BE2C (cell line): ENCODE measurements around the gene DQX1. TPM values are rescaled to one million over a fixed set of nuclear protein-coding genes. Genes with fewer than 3 reads are reported as not detected.

Experiments used
- DNase-seq: peaks from one replicate; pipeline ENCODE4 v3.0.0-alpha.2; 2020
- H3K27me3 ChIP-seq: fragments of 250-450 bp; sonication (Bioruptor Pico); 2 replicates; pipeline ENCODE4 v1.5.1; 2020; ENCODE audit warnings: mild to moderate bottlenecking
- H3K36me3 ChIP-seq: fragments of 250-450 bp; sonication (Bioruptor Pico); 2 replicates; pipeline ENCODE4 v1.5.1; 2020; ENCODE audit warnings: mild to moderate bottlenecking
- H3K4me1 ChIP-seq: fragments of 250-450 bp; sonication (Bioruptor Pico); 2 replicates; pipeline ENCODE4 v1.5.1; 2020
- H3K4me3 ChIP-seq: 2 replicates; pipeline ENCODE4 v1.5.1; 2011; ENCODE audit warnings: low read depth, low read length
- H3K9me3 ChIP-seq: fragments of 250-450 bp; sonication (Bioruptor Pico); 2 replicates; pipeline ENCODE4 v1.5.1; 2020
- CTCF ChIP-seq: IDR thresholded peaks from 2 replicates; pipeline ENCODE4 v1.5.1; 2012; ENCODE audit warnings: mild to moderate bottlenecking, low read depth, low read length
- polyA plus RNA-seq: library from polyadenylated mRNA; unstranded; fragments of >200 nt; gene quantifications from one replicate; pipeline ENCODE4 v1.2.1, GENCODE V29; 2012; ENCODE audit warnings: low read depth, missing spikeins; ENCODE audit not compliant: insufficient read length, insufficient read depth

The DQX1 gene, protein sequence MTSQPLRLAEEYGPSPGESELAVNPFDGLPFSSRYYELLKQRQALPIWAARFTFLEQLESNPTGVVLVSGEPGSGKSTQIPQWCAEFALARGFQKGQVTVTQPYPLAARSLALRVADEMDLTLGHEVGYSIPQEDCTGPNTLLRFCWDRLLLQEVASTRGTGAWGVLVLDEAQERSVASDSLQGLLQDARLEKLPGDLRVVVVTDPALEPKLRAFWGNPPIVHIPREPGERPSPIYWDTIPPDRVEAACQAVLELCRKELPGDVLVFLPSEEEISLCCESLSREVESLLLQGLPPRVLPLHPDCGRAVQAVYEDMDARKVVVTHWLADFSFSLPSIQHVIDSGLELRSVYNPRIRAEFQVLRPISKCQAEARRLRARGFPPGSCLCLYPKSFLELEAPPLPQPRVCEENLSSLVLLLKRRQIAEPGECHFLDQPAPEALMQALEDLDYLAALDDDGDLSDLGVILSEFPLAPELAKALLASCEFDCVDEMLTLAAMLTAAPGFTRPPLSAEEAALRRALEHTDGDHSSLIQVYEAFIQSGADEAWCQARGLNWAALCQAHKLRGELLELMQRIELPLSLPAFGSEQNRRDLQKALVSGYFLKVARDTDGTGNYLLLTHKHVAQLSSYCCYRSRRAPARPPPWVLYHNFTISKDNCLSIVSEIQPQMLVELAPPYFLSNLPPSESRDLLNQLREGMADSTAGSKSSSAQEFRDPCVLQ
- polyA plus RNA-seq = 15.8 TPM

DNA sequence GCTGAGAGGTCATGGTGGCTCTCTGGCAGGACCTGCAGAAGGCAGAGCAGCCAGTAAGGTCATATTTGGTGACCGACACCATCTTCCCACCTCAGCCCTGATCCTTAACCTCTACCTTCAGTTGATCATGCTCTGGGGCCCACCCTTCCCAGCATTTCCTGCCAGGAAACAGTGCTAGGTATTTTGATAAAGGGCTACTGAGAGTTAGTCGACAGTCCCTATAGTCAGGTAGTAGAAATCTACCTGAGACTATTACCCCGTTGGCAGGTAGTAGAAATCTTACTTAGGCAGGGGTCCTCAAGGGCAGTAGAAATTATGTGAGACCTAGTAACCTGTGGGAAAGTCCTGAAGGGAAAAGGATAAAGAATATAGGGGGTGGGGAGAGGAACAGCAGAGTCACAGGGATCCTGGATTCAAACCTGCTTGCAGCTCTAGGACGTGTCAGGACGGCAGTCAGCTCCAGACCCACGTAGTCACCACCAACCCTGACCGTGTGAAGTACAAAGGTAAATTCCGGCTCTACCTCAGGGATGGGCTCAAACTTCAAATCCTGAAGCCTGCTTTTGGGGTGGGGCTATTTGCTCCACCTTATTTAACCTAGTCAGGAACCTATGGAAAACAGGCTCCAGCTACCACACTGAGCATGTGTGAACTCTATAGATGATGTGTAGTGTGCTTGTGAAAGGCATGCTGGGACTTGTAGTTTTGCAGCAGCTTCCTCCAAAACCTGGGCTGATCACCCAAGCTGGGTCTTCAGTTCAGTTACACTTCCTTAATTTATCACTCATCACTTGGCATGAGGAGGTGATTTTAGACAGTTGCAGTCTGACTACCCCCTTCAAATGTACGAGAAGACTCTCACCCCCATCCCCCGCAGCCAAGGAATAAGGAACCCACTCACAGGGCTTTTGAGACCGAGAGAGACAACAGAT lies at the start of gene DQX1:
DQX1 (minus strand) TSS at position 515 of the 932 bp plus-strand sequence; CDS start at position 13, 502 bp downstream.
- no peaks in the 10 kb centered on the region for H3K27me3 ChIP-seq

DNA sequence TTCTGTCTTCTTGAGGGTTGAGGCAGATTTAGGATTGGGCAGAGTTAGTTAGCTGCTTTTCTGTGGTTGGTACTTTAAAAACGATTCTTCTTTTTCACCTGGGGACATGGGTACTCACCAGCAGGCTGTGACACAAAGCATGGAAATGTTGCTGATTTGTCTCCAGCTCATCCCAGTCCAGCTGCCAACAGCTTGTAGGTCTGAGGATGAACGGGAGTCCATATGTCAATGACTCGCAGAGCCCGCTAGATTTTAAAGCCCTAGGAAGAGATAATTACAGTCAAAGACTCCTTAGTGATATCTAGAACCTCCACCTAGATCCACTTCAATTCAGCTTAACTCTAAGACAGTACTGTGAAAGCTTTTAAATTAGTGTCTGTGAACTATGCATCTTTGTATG lies 49.3 kb upstream of the DQX1 start:
- Histone ChIP-seq H3K27me3 (no peaks in the 10 kb centered on the region), H3K4me3 (no peak overlapping the region), H3K4me1 (no peaks in the 10 kb centered on the region), H3K36me3 (no peaks in the 10 kb centered on the region), H3K9me3 (no peaks in the 10 kb centered on the region)
- no peak for TF ChIP-seq CTCF
- no peak for DNase-seq

More for the DNA sequence above, at the start of gene DQX1:
- DNase-seq = no peak
- no peaks in the 10 kb centered on the region for H3K4me1 ChIP-seq
- peaks cover 26% of the 10 kb centered on the region for H3K36me3 ChIP-seq
- H3K4me3 ChIP-seq = no peak within 1 kb of the TSS
- H3K9me3 ChIP-seq = no peaks in the 10 kb centered on the region
- TF ChIP-seq CTCF = no peak

- Histone ChIP-seq H3K9me3 (no peaks in the 10 kb centered on the region), H3K4me1 (no peaks in the 10 kb centered on the region), H3K27me3 (no peaks in the 10 kb centered on the region), H3K36me3 (no peaks in the 10 kb centered on the region), H3K4me3 (no peak overlapping the region)
- no peak for TF ChIP-seq CTCF
- DNase-seq = no peak
These were observed 47.9 kb upstream of the DQX1 start for GRCh38 chr2:74573747-74574562.

DNA sequence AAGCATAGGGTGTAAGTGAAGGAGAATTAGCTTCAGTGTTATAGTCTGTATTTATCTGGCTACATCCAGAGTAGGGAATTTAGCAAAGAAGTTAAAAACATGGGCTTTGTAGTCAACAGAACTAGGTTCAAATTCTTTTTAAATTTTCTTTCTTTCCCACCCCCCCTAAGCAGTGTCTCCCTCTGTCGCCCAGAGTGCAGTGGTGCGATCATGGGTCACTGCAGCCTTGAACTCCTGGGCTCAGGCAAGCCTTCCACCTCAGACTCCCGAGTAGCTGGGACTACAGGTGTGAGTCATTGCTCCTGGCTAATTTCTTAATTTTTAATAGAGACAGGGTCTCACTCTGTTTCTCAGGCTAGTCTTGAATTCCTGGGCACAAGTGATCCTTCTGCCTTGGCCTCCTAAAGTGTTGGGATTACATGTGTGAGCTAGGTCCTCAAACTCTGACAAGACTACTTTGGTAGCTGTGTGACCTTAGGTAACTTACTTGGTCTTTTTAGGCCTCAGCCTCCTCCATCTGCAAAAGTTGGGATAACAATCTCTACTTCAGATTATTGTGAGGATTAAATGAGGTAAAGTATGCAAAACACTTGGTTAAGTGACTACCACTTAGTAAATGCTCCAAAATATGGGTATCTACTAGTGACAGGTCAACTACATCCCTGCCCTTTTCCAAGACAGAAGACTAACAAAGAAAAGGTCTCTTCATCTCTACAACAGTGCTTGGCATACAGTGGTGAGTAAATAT lies 46.3 kb upstream of the DQX1 start:
- H3K4me1 ChIP-seq = no peaks in the 10 kb centered on the region
- no peaks in the 10 kb centered on the region for H3K9me3 ChIP-seq
- no peak overlapping the region for H3K4me3 ChIP-seq
- DNase-seq = no peak
- H3K36me3 ChIP-seq = no peaks in the 10 kb centered on the region
- H3K27me3 ChIP-seq = no peaks in the 10 kb centered on the region
- TF ChIP-seq CTCF = no peak

DNA sequence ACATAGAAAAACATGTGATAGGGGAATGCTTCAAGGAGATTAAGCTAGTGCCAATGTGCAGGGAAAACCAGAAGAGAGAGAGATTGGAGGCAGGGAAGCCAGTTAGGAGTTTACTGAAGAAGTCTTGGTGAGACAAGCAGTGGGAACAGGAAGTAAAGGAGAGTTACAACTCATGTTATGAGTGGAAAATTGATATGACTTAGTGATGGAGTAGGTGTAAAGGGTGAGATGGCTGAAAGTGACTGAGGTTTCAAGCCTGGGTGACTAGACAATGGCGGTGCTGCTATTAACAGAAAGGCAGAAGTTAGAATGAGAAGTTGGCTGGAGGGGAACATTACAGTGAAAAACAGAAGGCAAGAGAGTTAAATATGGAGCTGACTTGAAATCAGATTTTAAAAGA lies 45.0 kb upstream of the DQX1 start:
- H3K4me1 ChIP-seq = no peaks in the 10 kb centered on the region
- H3K36me3 ChIP-seq = no peaks in the 10 kb centered on the region
- H3K4me3 ChIP-seq = no peak overlapping the region
- H3K9me3 ChIP-seq = no peaks in the 10 kb centered on the region
- no peak for TF ChIP-seq CTCF
- no peak for DNase-seq
- H3K27me3 ChIP-seq = no peaks in the 10 kb centered on the region
